ENCODE results near the gene POU2F1. TPM values are rescaled to one million over a fixed set of nuclear protein-coding genes. Genes with fewer than 3 reads are reported as not detected.
A peak's percentile ranks its signal among the peaks of the same experiment; 100 is the strongest.

POU2F1 gene
- total RNA-seq, 1 experiment from 2014 or later: 24.5 TPM

DNA sequence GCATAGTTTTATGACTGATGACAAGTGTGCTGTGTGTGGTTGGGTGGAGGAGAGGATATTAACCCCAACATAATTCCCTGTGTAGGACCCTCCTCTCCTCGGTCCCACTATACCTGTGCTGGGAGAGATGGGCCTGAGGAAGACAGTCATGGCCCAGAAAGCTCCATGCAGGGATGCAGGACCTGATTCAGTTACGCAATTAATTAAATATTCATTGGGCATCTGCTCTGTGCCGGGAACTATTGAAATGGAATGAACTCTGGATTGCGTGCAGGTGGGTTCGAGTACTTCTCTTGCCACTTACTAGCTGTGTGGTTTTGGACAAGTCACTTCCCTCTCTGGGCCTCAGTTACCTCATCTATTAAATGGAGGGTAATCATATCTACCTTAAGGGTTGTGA, 223.1 kb downstream of the POU2F1 start:
- BruUV-seq (replicated peaks): no TSS peak

DNA sequence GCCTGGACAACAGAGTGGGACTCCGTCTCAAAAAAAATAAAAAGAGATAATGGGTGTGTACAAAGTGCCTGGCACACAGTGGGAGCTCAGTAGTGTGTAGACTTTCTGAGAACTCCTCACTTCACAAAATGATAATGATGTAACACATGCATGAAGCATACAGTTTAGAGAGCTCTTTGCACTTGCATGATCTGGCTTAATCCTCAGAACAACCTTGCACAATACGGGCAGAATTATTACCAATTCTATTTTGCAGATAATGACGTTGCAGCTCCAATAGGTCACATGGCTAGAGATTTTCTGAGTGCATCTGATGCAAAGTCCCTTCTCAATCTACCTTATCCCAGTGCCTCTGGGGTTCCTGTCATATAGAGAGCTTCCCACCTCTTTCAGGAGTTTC, 226.3 kb downstream of the POU2F1 start:
- Histone ChIP-seq H3K36me3 (ENCODE audit: control insufficient read depth in 1 of 2, insufficient read depth in 2 of 2, low read length in 2 of 2) (no peaks in the 10 kb centered on the region), H3K9me3 (ENCODE audit: control insufficient read depth in 1 of 2, insufficient read depth in 1 of 2, low read depth in 1 of 2, low read length in 2 of 2) (no peaks in the 10 kb centered on the region), H4K20me1 (ENCODE audit: insufficient read depth) (no peaks in the 10 kb centered on the region), H3K9ac (ENCODE audit: low read length) (no peak overlapping the region), H2AFZ (ENCODE audit: low read depth, low read length, poor library complexity, severe bottlenecking) (peak overlapping the region; percentile 52), H3K4me1 (ENCODE audit: control insufficient read depth in 1 of 2, insufficient read depth in 2 of 2, low read length in 2 of 2) (peaks cover 0 to 20% of the 10 kb centered on the region in 2 experiments; a peak in 2 of 4 replicates), H3K79me2 (ENCODE audit: insufficient read depth, low read length) (no peaks in the 10 kb centered on the region), H3K4me3 (replicated peaks in 1 of 2; ENCODE audit: low read depth in 1 of 2, low read length in 2 of 2) (peak overlapping the region in 1 of 2 experiments; percentile 16; a peak in 2 of 4 replicates), H3K9me2 (ENCODE audit: insufficient read depth) (no peaks in the 10 kb centered on the region), H3K27me3 (ENCODE audit: insufficient read depth, low read length) (no peaks in the 10 kb centered on the region), H3K4me2 (ENCODE audit: low read length) (peak overlapping the region; percentile 53), H3K27ac (ENCODE audit: low read depth, low read length) (no peak overlapping the region)
- TF ChIP-seq SIN3A (IDR thresholded peaks at IDR 0.05; ENCODE audit: low read depth) (no peak), EZH2phosphoT487 (IDR thresholded peaks at IDR 0.05; ENCODE audit: borderline replicate concordance) (no peak), ZFX (IDR thresholded peaks at IDR 0.05) (no peak), POLR2A (IDR thresholded peaks at IDR 0.05; ENCODE audit: borderline replicate concordance, extremely low read depth, insufficient read depth, insufficient read length) (no peak), CBX3 (IDR thresholded peaks at IDR 0.05; ENCODE audit: low read depth) (no peak), JUND (IDR thresholded peaks at IDR 0.05) (no peak), FOSL1 (IDR thresholded peaks at IDR 0.05; ENCODE audit: low read depth) (no peak), YY1 (IDR thresholded peaks at IDR 0.05; ENCODE audit: extremely low read depth, insufficient replicate concordance, low read depth, low read length) (no peak), SRF (IDR thresholded peaks at IDR 0.05; ENCODE audit: low read depth) (no peak), EGR1 (IDR thresholded peaks at IDR 0.05; ENCODE audit: low read depth) (no peak)
- TF ChIP-seq, protein P1, sequence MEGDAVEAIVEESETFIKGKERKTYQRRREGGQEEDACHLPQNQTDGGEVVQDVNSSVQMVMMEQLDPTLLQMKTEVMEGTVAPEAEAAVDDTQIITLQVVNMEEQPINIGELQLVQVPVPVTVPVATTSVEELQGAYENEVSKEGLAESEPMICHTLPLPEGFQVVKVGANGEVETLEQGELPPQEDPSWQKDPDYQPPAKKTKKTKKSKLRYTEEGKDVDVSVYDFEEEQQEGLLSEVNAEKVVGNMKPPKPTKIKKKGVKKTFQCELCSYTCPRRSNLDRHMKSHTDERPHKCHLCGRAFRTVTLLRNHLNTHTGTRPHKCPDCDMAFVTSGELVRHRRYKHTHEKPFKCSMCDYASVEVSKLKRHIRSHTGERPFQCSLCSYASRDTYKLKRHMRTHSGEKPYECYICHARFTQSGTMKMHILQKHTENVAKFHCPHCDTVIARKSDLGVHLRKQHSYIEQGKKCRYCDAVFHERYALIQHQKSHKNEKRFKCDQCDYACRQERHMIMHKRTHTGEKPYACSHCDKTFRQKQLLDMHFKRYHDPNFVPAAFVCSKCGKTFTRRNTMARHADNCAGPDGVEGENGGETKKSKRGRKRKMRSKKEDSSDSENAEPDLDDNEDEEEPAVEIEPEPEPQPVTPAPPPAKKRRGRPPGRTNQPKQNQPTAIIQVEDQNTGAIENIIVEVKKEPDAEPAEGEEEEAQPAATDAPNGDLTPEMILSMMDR (IDR thresholded peaks at IDR 0.05 in 2 of 3, conservative IDR thresholded peaks at IDR 0.05 in 1 of 3; ENCODE audit: borderline replicate concordance in 1 of 3, insufficient read depth in 1 of 3, low read depth in 2 of 3, low read length in 2 of 3): no peak
- TF ChIP-seq, protein P2, sequence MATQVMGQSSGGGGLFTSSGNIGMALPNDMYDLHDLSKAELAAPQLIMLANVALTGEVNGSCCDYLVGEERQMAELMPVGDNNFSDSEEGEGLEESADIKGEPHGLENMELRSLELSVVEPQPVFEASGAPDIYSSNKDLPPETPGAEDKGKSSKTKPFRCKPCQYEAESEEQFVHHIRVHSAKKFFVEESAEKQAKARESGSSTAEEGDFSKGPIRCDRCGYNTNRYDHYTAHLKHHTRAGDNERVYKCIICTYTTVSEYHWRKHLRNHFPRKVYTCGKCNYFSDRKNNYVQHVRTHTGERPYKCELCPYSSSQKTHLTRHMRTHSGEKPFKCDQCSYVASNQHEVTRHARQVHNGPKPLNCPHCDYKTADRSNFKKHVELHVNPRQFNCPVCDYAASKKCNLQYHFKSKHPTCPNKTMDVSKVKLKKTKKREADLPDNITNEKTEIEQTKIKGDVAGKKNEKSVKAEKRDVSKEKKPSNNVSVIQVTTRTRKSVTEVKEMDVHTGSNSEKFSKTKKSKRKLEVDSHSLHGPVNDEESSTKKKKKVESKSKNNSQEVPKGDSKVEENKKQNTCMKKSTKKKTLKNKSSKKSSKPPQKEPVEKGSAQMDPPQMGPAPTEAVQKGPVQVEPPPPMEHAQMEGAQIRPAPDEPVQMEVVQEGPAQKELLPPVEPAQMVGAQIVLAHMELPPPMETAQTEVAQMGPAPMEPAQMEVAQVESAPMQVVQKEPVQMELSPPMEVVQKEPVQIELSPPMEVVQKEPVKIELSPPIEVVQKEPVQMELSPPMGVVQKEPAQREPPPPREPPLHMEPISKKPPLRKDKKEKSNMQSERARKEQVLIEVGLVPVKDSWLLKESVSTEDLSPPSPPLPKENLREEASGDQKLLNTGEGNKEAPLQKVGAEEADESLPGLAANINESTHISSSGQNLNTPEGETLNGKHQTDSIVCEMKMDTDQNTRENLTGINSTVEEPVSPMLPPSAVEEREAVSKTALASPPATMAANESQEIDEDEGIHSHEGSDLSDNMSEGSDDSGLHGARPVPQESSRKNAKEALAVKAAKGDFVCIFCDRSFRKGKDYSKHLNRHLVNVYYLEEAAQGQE (IDR thresholded peaks at IDR 0.05; ENCODE audit: low read depth): no peak
- TF ChIP-seq, protein P3, sequence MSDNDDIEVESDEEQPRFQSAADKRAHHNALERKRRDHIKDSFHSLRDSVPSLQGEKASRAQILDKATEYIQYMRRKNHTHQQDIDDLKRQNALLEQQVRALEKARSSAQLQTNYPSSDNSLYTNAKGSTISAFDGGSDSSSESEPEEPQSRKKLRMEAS (IDR thresholded peaks at IDR 0.05): no peak
- RAD21 ChIA-PET (ENCODE audit: low non-redundant PET in 1 of 2, low total read pairs in 2 of 2, uncharacterized antibody in 2 of 2, unreplicated experiment in 2 of 2): no interaction called here
- BruUV-seq (replicated peaks): TSS peak; percentile 98
- POLR2A ChIA-PET: interaction anchor here (0.6 to 1.9 kb wide), 3 partner anchors 107 to 385 kb away, joined by 3 to 10 read pairs (median 3); partner anchors contain the start of genes CREG1 and POU2F1
- ATAC-seq (no peak), DNase-seq (ENCODE audit: low read depth, low spot score) (no peak)
- CTCF ChIA-PET: interaction anchor here (1.0 kb wide), 1 partner anchor 93 kb away, joined by 3 read pairs; no protein-coding TSS in a partner anchor
- intact Hi-C loops (cut with micrococcal nuclease): no loop called here

More for the DNA sequence above, 223.1 kb downstream of the POU2F1 start:
- Histone ChIP-seq H3K4me3 (replicated peaks in 1 of 2; ENCODE audit: low read depth in 1 of 2, low read length in 2 of 2) (no peak overlapping the region), H3K4me2 (ENCODE audit: low read length) (no peak overlapping the region), H3K4me1 (ENCODE audit: control insufficient read depth in 1 of 2, insufficient read depth in 2 of 2, low read length in 2 of 2) (peaks cover 0 to 26% of the 10 kb centered on the region in 2 experiments; a peak in 3 of 4 replicates), H3K27ac (ENCODE audit: low read depth, low read length) (no peak overlapping the region), H3K9me2 (ENCODE audit: insufficient read depth) (no peaks in the 10 kb centered on the region), H2AFZ (ENCODE audit: low read depth, low read length, poor library complexity, severe bottlenecking) (no peak overlapping the region), H3K27me3 (ENCODE audit: insufficient read depth, low read length) (no peaks in the 10 kb centered on the region), H3K79me2 (ENCODE audit: insufficient read depth, low read length) (no peaks in the 10 kb centered on the region), H3K9ac (ENCODE audit: low read length) (no peak overlapping the region), H3K36me3 (ENCODE audit: control insufficient read depth in 1 of 2, insufficient read depth in 2 of 2, low read length in 2 of 2) (no peaks in the 10 kb centered on the region), H3K9me3 (ENCODE audit: control insufficient read depth in 1 of 2, insufficient read depth in 1 of 2, low read depth in 1 of 2, low read length in 2 of 2) (no peaks in the 10 kb centered on the region), H4K20me1 (ENCODE audit: insufficient read depth) (no peaks in the 10 kb centered on the region)
- DNase-seq (ENCODE audit: low read depth, low spot score): no peak
- ChIA-PET POLR2A (no interaction called here), RAD21 (ENCODE audit: low non-redundant PET in 1 of 2, low total read pairs in 2 of 2, uncharacterized antibody in 2 of 2, unreplicated experiment in 2 of 2) (no interaction called here), CTCF (interaction anchor here (1.4 kb wide), 1 partner anchor 176 kb away, joined by 4 read pairs; no protein-coding TSS in a partner anchor)
- ATAC-seq: no peak
- intact Hi-C loops (cut with micrococcal nuclease): loop anchor here (5.0 kb wide), 1 partner anchor 89 kb away; no protein-coding TSS in a partner anchor
- TF ChIP-seq ELF1 (IDR thresholded peaks at IDR 0.05; ENCODE audit: borderline replicate concordance, low read depth) (no peak), RAD21 (IDR thresholded peaks at IDR 0.05; ENCODE audit: low read depth) (no peak), EZH2 (IDR thresholded peaks at IDR 0.05) (no peak)

Data from HCT116 (cell line).